Glutamatergic neuron (in vitro differentiated cells): Measurements from ENCODE around the gene MSANTD3. TPM values are rescaled to one million over a fixed set of nuclear protein-coding genes. Genes with fewer than 3 reads are reported as not detected.
"Not testable (repeated sequence)": the region's sequence is repeated elsewhere in the genome, so short reads cannot be mapped to it uniquely, and the experiment has no call there.

Source experiments
- DNase-seq: peaks from one replicate; pipeline ENCODE4 v3.0.0; 2022
- H3K27ac Mint-ChIP-seq: one replicate; pipeline ENCODE4 v1.8.0; 2020; ENCODE audit warnings: mild to moderate bottlenecking, mixed read lengths, inconsistent platforms; ENCODE audit not compliant: unreplicated experiment
- H3K27me3 Mint-ChIP-seq: one replicate; pipeline ENCODE4 v1.8.0; 2020; ENCODE audit warnings: mild to moderate bottlenecking, moderate library complexity, mixed read lengths, inconsistent platforms; ENCODE audit not compliant: unreplicated experiment
- H3K36me3 Mint-ChIP-seq: one replicate; pipeline ENCODE4 v1.8.0; 2020; ENCODE audit warnings: mild to moderate bottlenecking, mixed read lengths, inconsistent platforms; ENCODE audit not compliant: unreplicated experiment
- H3K4me1 Mint-ChIP-seq: one replicate; pipeline ENCODE4 v1.8.0; 2020; ENCODE audit warnings: mild to moderate bottlenecking, low read depth, mixed read lengths, inconsistent platforms; ENCODE audit not compliant: unreplicated experiment
- H3K4me3 Mint-ChIP-seq: one replicate; pipeline ENCODE4 v1.8.0; 2020; ENCODE audit warnings: mild to moderate bottlenecking, mixed read lengths, inconsistent platforms; ENCODE audit not compliant: unreplicated experiment
- H3K9me3 Mint-ChIP-seq: one replicate; pipeline ENCODE4 v1.8.0; 2020; ENCODE audit warnings: mild to moderate bottlenecking, moderate library complexity, mixed read lengths, inconsistent platforms; ENCODE audit not compliant: unreplicated experiment
- CTCF ChIP-seq: fragments of 200-600 bp; sonication (generic); IDR thresholded peaks from one replicate; pipeline ENCODE4 v1.5.0; 2021; ENCODE audit not compliant: partially characterized antibody, unreplicated experiment
- total RNA-seq: library from RNA; stranded (reverse); fragmentation: NEBNext Ultra II Directional; extraction: Animal tissue kit (Norgen Biotek cat#: 25700); gene quantifications from one replicate; pipeline ENCODE4 v1.2.1, GENCODE V29; 2021; ENCODE audit not compliant: unreplicated experiment

MSANTD3 gene
- total RNA-seq, 1 donor from 2014 or later, result 49.3 TPM

GRCh38 chr9:100437860-100438805 is 11.2 kb downstream of the MSANTD3 start:
- H3K9me3 Mint-ChIP-seq, result no peaks in the 10 kb centered on the region
- no peaks in the 10 kb centered on the region for H3K27me3 Mint-ChIP-seq
- no peak overlapping the region for H3K27ac Mint-ChIP-seq
- H3K36me3 Mint-ChIP-seq, result no peaks in the 10 kb centered on the region
- DNase-seq, result peak; percentile 78
- H3K4me1 Mint-ChIP-seq, result peaks cover 7% of the 10 kb centered on the region
- H3K4me3 Mint-ChIP-seq, result no peak overlapping the region
- peak; percentile 97 for TF ChIP-seq CTCF

- Mint-ChIP-seq H3K4me1 (peaks cover 14% of the 10 kb centered on the region), H3K4me3 (no peak overlapping the region), H3K9me3 (no peaks in the 10 kb centered on the region), H3K27ac (no peak overlapping the region), H3K36me3 (no peaks in the 10 kb centered on the region), H3K27me3 (no peaks in the 10 kb centered on the region)
- no peak for DNase-seq
- no peak for TF ChIP-seq CTCF
These were observed 13.1 kb downstream of the MSANTD3 start for GRCh38 chr9:100440071-100440470.

- not testable (repeated sequence) for H3K9me3 Mint-ChIP-seq, H3K36me3 Mint-ChIP-seq, H3K4me3 Mint-ChIP-seq, H3K27ac Mint-ChIP-seq, H3K27me3 Mint-ChIP-seq, DNase-seq
- peaks cover 15% of the 10 kb centered on the region for H3K4me1 Mint-ChIP-seq
These were observed 13.5 kb downstream of the MSANTD3 start for GRCh38 chr9:100440487-100440886.

- H3K36me3 Mint-ChIP-seq, result no peaks in the 10 kb centered on the region
- no peak for DNase-seq
- H3K9me3 Mint-ChIP-seq, result no peaks in the 10 kb centered on the region
- peaks cover 15% of the 10 kb centered on the region for H3K4me1 Mint-ChIP-seq
- no peak overlapping the region for H3K27ac Mint-ChIP-seq
- H3K27me3 Mint-ChIP-seq, result no peaks in the 10 kb centered on the region
- no peak overlapping the region for H3K4me3 Mint-ChIP-seq
- TF ChIP-seq CTCF, result no peak
These were observed 15.0 kb downstream of the MSANTD3 start for GRCh38 chr9:100441911-100442361.

GRCh38 chr9:100443781-100444768 is 17.1 kb downstream of the MSANTD3 start:
- Mint-ChIP-seq H3K4me1 (peaks cover 8% of the 10 kb centered on the region), H3K27me3 (no peaks in the 10 kb centered on the region), H3K9me3 (no peaks in the 10 kb centered on the region), H3K4me3 (peak overlapping the region; percentile 5), H3K36me3 (no peaks in the 10 kb centered on the region), H3K27ac (peak overlapping the region; percentile 4)
- DNase-seq, result no peak
- no peak for TF ChIP-seq CTCF
